Activated CD4-positive, alpha-beta T cell treated with anti-CD3 and anti-CD28 coated beads for 24 hours (primary cell): Measurements from ENCODE around the gene MELTF.

Experiments
- DNase-seq, 2 donors: peaks; one replicate each; pipeline ENCODE4 v3.0.0-alpha.2; 2020; ENCODE audit warnings: low read depth in 2 of 2

Gene MELTF

GRCh38 chr3:197027151-197027895, 2.3 kb downstream of the MELTF start:
- no peak for DNase-seq

GRCh38 chr3:197026481-197026866, 3.1 kb downstream of the MELTF start:
- no peak for DNase-seq

GRCh38 chr3:197025736-197026480, 3.7 kb downstream of the MELTF start:
- no peak for DNase-seq

GRCh38 chr3:197024881-197025735, 4.5 kb downstream of the MELTF start:
- DNase-seq, result no peak

- DNase-seq, result no peak
These were observed 5.5 kb downstream of the MELTF start for GRCh38 chr3:197023998-197024651.

GRCh38 chr3:197023241-197023997, 6.2 kb downstream of the MELTF start:
- no peak for DNase-seq

- no peak for DNase-seq
These were observed 7.0 kb downstream of the MELTF start for GRCh38 chr3:197022405-197023231.

GRCh38 chr3:197021729-197022404, 7.8 kb downstream of the MELTF start:
- DNase-seq, result no peak

GRCh38 chr3:197021231-197021630, 8.4 kb downstream of the MELTF start:
- no peak for DNase-seq

GRCh38 chr3:197019535-197019934, 10.1 kb downstream of the MELTF start:
- DNase-seq, result no peak

GRCh38 chr3:197019021-197019420, 10.6 kb downstream of the MELTF start:
- DNase-seq, result no peak

GRCh38 chr3:197017003-197017402, 12.6 kb downstream of the MELTF start:
- DNase-seq, result no peak

- DNase-seq, result no peak
These were observed 13.6 kb downstream of the MELTF start for GRCh38 chr3:197015790-197016736.

GRCh38 chr3:197014942-197015575, 14.6 kb downstream of the MELTF start:
- no peak for DNase-seq

- DNase-seq, result no peak
These were observed 15.6 kb downstream of the MELTF start for GRCh38 chr3:197014024-197014423.

GRCh38 chr3:197012540-197012883, 17.1 kb downstream of the MELTF start:
- DNase-seq, result no peak

GRCh38 chr3:197011780-197012539, 17.7 kb downstream of the MELTF start:
- DNase-seq, result no peak
